HG03558 (cell line): Measurements from ENCODE around the gene REG3G.
"Not testable (repeated sequence)": the region's sequence is repeated elsewhere in the genome, so short reads cannot be mapped to it uniquely, and the experiment has no call there.

ENCODE experiments used
- ATAC-seq: cut with Tn5 transposase; IDR thresholded peaks from one replicate; pipeline ENCODE4 v1.9.1; 2021; ENCODE audit warnings: moderate number of reproducible peaks; ENCODE audit not compliant: unreplicated experiment; ENCODE audit errors: extremely low read depth

REG3G gene

DNA sequence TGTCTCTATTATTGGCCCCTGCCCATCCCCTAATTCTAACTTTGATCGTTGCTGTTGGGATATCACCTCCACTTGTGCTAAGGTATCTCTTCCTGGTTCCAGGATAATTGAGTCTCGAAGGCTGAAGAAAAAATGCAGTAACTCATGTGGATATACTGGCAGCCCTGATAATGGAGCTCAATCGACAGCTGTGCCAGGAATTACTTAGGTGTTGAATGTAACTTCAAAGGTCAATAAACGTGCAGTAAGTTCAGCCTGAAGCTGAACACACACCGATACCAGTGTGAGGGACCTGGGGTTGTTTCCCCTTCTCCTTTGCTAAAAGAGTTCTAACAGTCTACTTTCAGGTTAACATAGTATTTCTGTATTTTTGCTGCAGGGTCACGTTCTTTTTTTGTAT, 11.9 kb upstream of the REG3G start:
- no peak for ATAC-seq

GRCh38 chr2:79016342-79016741, 9.2 kb upstream of the REG3G start:
- no peak for ATAC-seq

DNA sequence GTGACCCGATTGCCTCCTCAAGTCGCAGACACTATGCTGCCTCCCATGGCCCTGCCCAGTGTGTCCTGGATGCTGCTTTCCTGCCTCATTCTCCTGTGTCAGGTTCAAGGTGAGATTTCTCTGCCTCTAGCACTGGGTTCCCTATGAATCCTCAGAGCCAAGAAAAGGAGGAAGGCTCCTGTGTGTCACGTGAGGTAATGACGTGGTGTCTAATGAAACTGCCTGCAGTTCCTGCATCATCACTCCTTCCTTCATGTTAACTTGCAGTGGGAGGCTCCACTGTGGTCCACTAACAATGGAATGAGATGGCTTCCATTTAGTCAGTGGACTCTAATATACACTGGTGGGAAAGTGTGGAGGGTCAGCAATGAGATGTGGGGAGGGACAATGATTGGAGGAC, 559 bp downstream of the REG3G start:
- ATAC-seq = no peak

GRCh38 chr2:79039944-79040343, 14.4 kb downstream of the REG3G start:
- ATAC-seq = no peak

GRCh38 chr2:79041032-79041448, 15.5 kb downstream of the REG3G start:
- ATAC-seq = no peak

GRCh38 chr2:79053486-79053885, 28.0 kb downstream of the REG3G start:
- ATAC-seq = not testable (repeated sequence)

GRCh38 chr2:79054769-79055168, 29.3 kb downstream of the REG3G start:
- not testable (repeated sequence) for ATAC-seq

- ATAC-seq = no peak
Measured at GRCh38 chr2:79065201-79065600, 39.7 kb downstream of the REG3G start.

DNA sequence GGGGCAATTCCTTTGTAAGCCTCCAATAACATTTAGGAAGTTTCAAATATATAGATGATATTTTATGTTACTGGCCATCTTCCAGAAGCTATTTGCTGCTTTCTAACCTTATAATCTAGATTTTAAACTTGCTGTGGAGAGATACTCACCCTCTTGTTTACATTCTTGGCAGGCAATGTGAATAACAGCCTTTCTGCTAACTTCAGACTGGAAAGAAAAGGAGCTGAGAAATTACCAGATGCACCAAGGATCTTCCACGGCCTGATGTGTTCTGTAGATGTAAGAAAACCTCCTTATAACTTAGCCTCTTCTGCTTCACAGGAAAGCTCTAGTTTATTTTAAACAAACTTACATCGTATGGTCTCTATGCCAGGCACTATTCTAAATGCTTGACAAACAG, 45.6 kb downstream of the REG3G start:
- ATAC-seq = no peak
